T-helper 2 cell (primary cell): ENCODE measurements around the gene ATXN1.
"Not testable (repeated sequence)": the region's sequence is repeated elsewhere in the genome, so short reads cannot be mapped to it uniquely, and the experiment has no call there.

Source experiments
- DNase-seq, 5 experiments: peaks; one replicate each; pipeline versions ENCODE4 v3.0.0 to v3.0.0-alpha.2; 2012 to 2022
- total RNA-seq, 2 donors: gene quantifications; one replicate each; lab custom pipeline; 2026; lab: John Stamatoyannopoulos, UW

ATXN1 gene
- 165 to 220 reads per million in 2 donors for total RNA-seq

- peak in 4 of 5 experiments; percentile 27 to 75 (median 53) for DNase-seq
Measured at GRCh38 chr6:16760516-16761470, at the start of gene ATXN1. Gene ATXN1, minus strand, starts transcription at chr6:16761460.

- no peak for DNase-seq
Measured at GRCh38 chr6:16810411-16810810, 49.2 kb upstream of the ATXN1 start.

- no peak for DNase-seq
Measured at GRCh38 chr6:16809753-16810358, 48.6 kb upstream of the ATXN1 start.

GRCh38 chr6:16807956-16808355, 46.7 kb upstream of the ATXN1 start:
- DNase-seq: no peak

- DNase-seq: no peak
Measured at GRCh38 chr6:16806363-16806762, 45.1 kb upstream of the ATXN1 start.

GRCh38 chr6:16805243-16805950, 44.1 kb upstream of the ATXN1 start:
- no peak for DNase-seq

GRCh38 chr6:16804546-16805242, 43.4 kb upstream of the ATXN1 start:
- no peak for DNase-seq

GRCh38 chr6:16803294-16804200, 42.3 kb upstream of the ATXN1 start:
- no peak for DNase-seq

- no peak for DNase-seq
Measured at GRCh38 chr6:16802071-16802470, 40.8 kb upstream of the ATXN1 start.

GRCh38 chr6:16800942-16801341, 39.7 kb upstream of the ATXN1 start:
- DNase-seq: no peak

- DNase-seq: no peak
Measured at GRCh38 chr6:16800341-16800740, 39.1 kb upstream of the ATXN1 start.

GRCh38 chr6:16799279-16800193, 38.3 kb upstream of the ATXN1 start:
- DNase-seq: no peak

GRCh38 chr6:16793828-16794412, 32.7 kb upstream of the ATXN1 start:
- DNase-seq: no peak

- no peak for DNase-seq
Measured at GRCh38 chr6:16789329-16790038, 28.2 kb upstream of the ATXN1 start.

- DNase-seq: no peak
Measured at GRCh38 chr6:16787128-16787682, 25.9 kb upstream of the ATXN1 start.

- no peak for DNase-seq
Measured at GRCh38 chr6:16785496-16785895, 24.2 kb upstream of the ATXN1 start.

- not testable (repeated sequence) for DNase-seq
Measured at GRCh38 chr6:16784957-16785356, 23.7 kb upstream of the ATXN1 start.

GRCh38 chr6:16783952-16784565, 22.8 kb upstream of the ATXN1 start:
- DNase-seq: no peak

- DNase-seq: no peak
Measured at GRCh38 chr6:16783509-16783908, 22.2 kb upstream of the ATXN1 start.
